Activated naive CD8-positive, alpha-beta T cell treated with anti-CD3 and anti-CD28 coated beads, Interleukin-2, amount 10 ng/mL, durations not matched to agents 7 days and 5 days (primary cell): ENCODE results near the gene ADGRF4. TPM values are rescaled to one million over a fixed set of nuclear protein-coding genes. Genes with fewer than 3 reads are reported as not detected.

Source experiments
- ATAC-seq: fragments of 150-1000 bp; cut with Tn5 transposase; one replicate; pipeline ENCODE4 v1.10.0; 2021; ENCODE audit warnings: low read depth, moderate library complexity
- POLR2A ChIA-PET: fragments of 350-600 bp; sonication (Branson Sonifier 250); formaldehyde crosslinking; loops from one replicate; lab custom pipeline; 2021; ENCODE audit warnings: antibody characterized with exemption; lab: Charles Lee
- DNase-seq: peaks from one replicate; pipeline ENCODE4 v3.0.0; 2021
- H3K27ac Mint-ChIP-seq: one replicate; pipeline ENCODE4 v1.8.0; 2022; ENCODE audit warnings: mild to moderate bottlenecking, mixed read lengths
- H3K27me3 Mint-ChIP-seq: one replicate; pipeline ENCODE4 v1.8.0; 2022; ENCODE audit warnings: mild to moderate bottlenecking, moderate library complexity, mixed read lengths
- H3K36me3 Mint-ChIP-seq: one replicate; pipeline ENCODE4 v1.8.0; 2021; ENCODE audit warnings: mild to moderate bottlenecking, mixed read lengths
- H3K4me1 Mint-ChIP-seq: one replicate; pipeline ENCODE4 v1.8.0; 2021; ENCODE audit warnings: mixed read lengths
- H3K4me3 Mint-ChIP-seq: one replicate; pipeline ENCODE4 v1.8.0; 2022; ENCODE audit warnings: mild to moderate bottlenecking, moderate library complexity, mixed read lengths
- H3K9me3 Mint-ChIP-seq: one replicate; pipeline ENCODE4 v1.8.0; 2021; ENCODE audit warnings: mixed read lengths
- total RNA-seq, 2 experiments: library from RNA; stranded (reverse); gene quantifications; one replicate each; pipeline ENCODE4 v1.2.3, GENCODE V29; 2021

The ADGRF4 gene
- total RNA-seq, 2 experiments from 2014 or later, result not detected

- POLR2A ChIA-PET, result no interaction called here
- H3K4me1 Mint-ChIP-seq, result peaks cover 5% of the 10 kb centered on the region
These were observed 1.7 kb downstream of the ADGRF4 start for GRCh38 chr6:47700053-47700452.

GRCh38 chr6:47700596-47700995 lies 2.2 kb downstream of the ADGRF4 start:
- Mint-ChIP-seq H3K27ac (no peak overlapping the region), H3K36me3 (no peaks in the 10 kb centered on the region), H3K27me3 (no peaks in the 10 kb centered on the region), H3K4me3 (no peak overlapping the region), H3K9me3 (no peaks in the 10 kb centered on the region), H3K4me1 (peaks cover 5% of the 10 kb centered on the region)
- no peak for DNase-seq
- POLR2A ChIA-PET, result no interaction called here
- no peak for ATAC-seq

More at GRCh38 chr6:47700053-47700452, 1.7 kb downstream of the ADGRF4 start:
- ATAC-seq, result no peak
- Mint-ChIP-seq H3K9me3 (no peaks in the 10 kb centered on the region), H3K27me3 (no peaks in the 10 kb centered on the region), H3K27ac (no peak overlapping the region), H3K4me3 (no peak overlapping the region), H3K36me3 (no peaks in the 10 kb centered on the region)
- DNase-seq, result no peak

DNA sequence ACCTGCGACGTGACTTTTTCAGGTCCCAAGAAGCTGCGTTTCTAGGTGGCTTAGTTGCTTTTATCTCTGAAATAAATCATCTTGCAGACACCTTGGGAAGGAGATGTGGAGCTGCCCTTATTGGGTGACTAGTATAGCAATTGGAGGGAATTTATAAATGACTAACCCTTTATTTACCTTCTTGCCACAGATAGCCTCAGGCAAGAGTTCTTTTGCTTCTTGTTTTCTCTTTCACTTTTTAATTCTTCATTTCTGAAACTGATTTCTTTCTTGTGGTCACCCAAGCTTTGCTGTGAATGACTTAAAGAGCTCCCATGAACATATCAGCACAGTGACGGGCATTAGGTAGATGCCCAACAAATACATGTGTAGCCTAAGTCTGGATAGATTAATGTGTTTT lies 3.0 kb downstream of the ADGRF4 start:
- Mint-ChIP-seq H3K4me3 (no peak overlapping the region), H3K27ac (no peak overlapping the region), H3K27me3 (no peaks in the 10 kb centered on the region), H3K4me1 (peaks cover 5% of the 10 kb centered on the region), H3K9me3 (no peaks in the 10 kb centered on the region), H3K36me3 (no peaks in the 10 kb centered on the region)
- DNase-seq, result no peak
- ATAC-seq, result peak; percentile 58
- POLR2A ChIA-PET, result no interaction called here

DNA sequence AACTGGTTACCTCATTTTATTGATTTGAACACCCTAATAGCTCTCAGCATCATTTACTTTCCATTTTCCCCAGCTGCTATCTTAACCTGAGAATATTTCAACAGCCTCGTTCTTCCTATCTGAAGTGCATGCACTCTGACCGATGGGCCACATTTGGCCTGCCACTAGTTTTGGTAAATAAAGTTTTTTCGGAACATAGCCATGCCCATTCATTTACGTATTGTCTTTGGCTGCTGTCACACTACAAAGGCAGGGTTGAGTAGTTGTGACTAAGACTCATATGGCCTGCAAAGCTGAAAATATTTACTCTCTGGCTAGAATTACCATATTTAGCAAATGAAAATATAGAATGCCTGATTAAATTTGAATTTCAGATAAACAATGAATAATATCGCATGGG lies 10.8 kb downstream of the ADGRF4 start:
- H3K4me1 Mint-ChIP-seq, result no peaks in the 10 kb centered on the region
- no peaks in the 10 kb centered on the region for H3K36me3 Mint-ChIP-seq
- DNase-seq, result no peak
- H3K27me3 Mint-ChIP-seq, result peaks cover 28% of the 10 kb centered on the region
- H3K9me3 Mint-ChIP-seq, result no peaks in the 10 kb centered on the region
- no peak for ATAC-seq
- POLR2A ChIA-PET, result no interaction called here
- H3K27ac Mint-ChIP-seq, result no peak overlapping the region
- H3K4me3 Mint-ChIP-seq, result no peak overlapping the region

GRCh38 chr6:47710295-47710694 lies 11.9 kb downstream of the ADGRF4 start:
- no peak overlapping the region for H3K27ac Mint-ChIP-seq
- peaks cover 2% of the 10 kb centered on the region for H3K4me1 Mint-ChIP-seq
- no peak for DNase-seq
- H3K36me3 Mint-ChIP-seq, result peaks cover 1% of the 10 kb centered on the region
- POLR2A ChIA-PET, result no interaction called here
- no peak for ATAC-seq
- H3K27me3 Mint-ChIP-seq, result peaks cover 28% of the 10 kb centered on the region
- peaks cover 4% of the 10 kb centered on the region for H3K9me3 Mint-ChIP-seq
- no peak overlapping the region for H3K4me3 Mint-ChIP-seq

DNA sequence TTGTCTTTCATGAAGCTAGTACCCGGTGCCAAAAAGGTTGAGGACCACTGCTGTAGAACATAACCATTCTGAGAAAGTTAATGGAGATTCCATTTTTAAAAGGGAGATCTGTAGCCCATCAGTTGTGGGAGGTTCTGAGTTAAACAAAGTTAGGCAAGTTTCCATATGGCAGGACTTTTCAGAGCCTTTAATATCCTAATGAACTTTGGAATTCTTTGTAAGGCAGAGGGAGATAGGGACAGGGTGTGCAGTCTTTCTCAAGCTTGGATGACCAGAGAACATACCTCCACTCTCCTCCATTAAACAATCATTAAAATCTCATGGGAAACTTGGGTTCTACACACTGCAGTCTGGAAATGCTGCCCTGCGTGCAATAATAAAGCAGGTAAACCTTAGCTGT lies 14.8 kb downstream of the ADGRF4 start:
- Mint-ChIP-seq H3K4me3 (no peak overlapping the region), H3K27me3 (peaks cover 18% of the 10 kb centered on the region), H3K27ac (no peak overlapping the region), H3K4me1 (peaks cover 2% of the 10 kb centered on the region), H3K9me3 (peaks cover 4% of the 10 kb centered on the region), H3K36me3 (peaks cover 1% of the 10 kb centered on the region)
- ATAC-seq (no peak), DNase-seq (no peak)
- POLR2A ChIA-PET, result no interaction called here

DNA sequence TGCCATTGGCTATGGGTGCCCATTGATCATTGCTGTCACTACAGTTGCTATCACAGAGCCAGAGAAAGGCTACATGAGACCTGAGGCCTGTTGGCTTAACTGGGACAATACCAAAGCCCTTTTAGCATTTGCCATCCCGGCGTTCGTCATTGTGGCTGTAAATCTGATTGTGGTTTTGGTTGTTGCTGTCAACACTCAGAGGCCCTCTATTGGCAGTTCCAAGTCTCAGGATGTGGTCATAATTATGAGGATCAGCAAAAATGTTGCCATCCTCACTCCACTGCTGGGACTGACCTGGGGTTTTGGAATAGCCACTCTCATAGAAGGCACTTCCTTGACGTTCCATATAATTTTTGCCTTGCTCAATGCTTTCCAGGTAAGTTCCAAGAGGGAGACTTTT lies 16.4 kb downstream of the ADGRF4 start:
- H3K27me3 Mint-ChIP-seq, result peaks cover 9% of the 10 kb centered on the region

DNA sequence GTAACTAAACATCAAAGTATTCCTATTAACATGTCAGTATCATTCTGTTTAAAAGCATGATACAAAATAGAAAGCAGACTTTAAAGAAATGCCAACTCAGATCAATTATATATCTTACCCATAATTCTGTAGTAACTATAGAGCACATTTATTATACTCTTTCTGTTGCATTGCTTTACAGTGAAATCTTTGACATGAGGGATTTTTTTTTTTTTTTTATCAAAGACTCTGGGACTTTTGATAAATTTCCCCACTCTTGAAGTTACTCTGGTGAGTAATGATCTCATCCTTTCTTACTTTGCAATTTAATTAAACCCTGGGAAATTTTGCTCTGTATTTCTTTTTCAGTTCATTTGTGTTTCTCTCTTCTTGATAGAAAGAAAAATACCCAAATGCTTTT lies 17.4 kb downstream of the ADGRF4 start:
- Mint-ChIP-seq H3K36me3 (peaks cover 1% of the 10 kb centered on the region), H3K27ac (no peak overlapping the region), H3K4me1 (peaks cover 2% of the 10 kb centered on the region), H3K9me3 (peaks cover 5% of the 10 kb centered on the region), H3K27me3 (peaks cover 7% of the 10 kb centered on the region), H3K4me3 (no peak overlapping the region)
- ATAC-seq (no peak), DNase-seq (no peak)
- POLR2A ChIA-PET, result no interaction called here

More for the DNA sequence above, 16.4 kb downstream of the ADGRF4 start:
- no peak for DNase-seq
- no peak overlapping the region for H3K4me3 Mint-ChIP-seq
- peaks cover 2% of the 10 kb centered on the region for H3K4me1 Mint-ChIP-seq
- H3K36me3 Mint-ChIP-seq, result peaks cover 1% of the 10 kb centered on the region
- no peak overlapping the region for H3K27ac Mint-ChIP-seq
- peaks cover 4% of the 10 kb centered on the region for H3K9me3 Mint-ChIP-seq
- peak; percentile 22 for ATAC-seq
- POLR2A ChIA-PET, result no interaction called here

DNA sequence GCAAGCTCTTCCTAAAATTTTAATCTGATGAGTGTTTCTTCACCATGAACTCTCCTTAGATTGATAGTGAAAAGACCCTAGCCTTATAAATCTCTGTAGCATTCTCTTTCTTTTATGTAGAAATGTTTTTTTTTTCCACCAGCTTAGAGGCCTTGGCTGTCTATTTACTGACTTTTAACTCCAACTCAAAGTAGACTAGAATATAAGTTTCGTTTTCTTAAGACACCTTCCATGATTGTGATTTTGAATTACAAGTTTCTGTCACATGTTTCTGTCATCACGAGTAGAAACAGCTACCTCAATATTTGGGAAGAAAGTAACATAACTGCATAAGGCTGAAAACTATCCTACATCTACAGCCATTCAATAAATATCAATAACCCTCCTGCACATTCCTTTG lies 17.8 kb downstream of the ADGRF4 start:
- Mint-ChIP-seq H3K27me3 (peaks cover 3% of the 10 kb centered on the region), H3K27ac (no peak overlapping the region), H3K36me3 (peaks cover 1% of the 10 kb centered on the region), H3K4me3 (no peak overlapping the region), H3K4me1 (peaks cover 2% of the 10 kb centered on the region), H3K9me3 (peaks cover 5% of the 10 kb centered on the region)
- POLR2A ChIA-PET, result no interaction called here
- DNase-seq (no peak), ATAC-seq (no peak)

DNA sequence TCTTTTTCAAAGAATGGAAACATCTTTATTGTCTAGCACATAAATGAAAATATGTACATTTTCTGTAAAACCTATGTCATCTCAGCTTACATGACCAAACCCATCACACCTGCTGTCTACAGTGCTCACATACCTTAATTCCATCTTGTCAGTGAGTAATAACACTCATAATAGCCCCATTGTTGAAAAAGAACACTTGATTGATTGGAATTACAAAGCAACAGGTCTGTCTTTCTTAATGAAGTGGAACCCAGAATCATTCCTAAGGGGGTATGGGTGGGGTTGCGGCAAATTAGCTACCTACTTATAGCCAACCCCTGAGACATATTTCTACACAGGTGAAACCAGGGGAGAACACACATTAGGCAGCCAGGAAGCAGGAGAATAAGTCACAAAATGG lies 20.2 kb downstream of the ADGRF4 start:
- POLR2A ChIA-PET, result no interaction called here
- peaks cover 3% of the 10 kb centered on the region for H3K27me3 Mint-ChIP-seq
- peaks cover 1% of the 10 kb centered on the region for H3K36me3 Mint-ChIP-seq
- DNase-seq (no peak), ATAC-seq (no peak)
- peaks cover 5% of the 10 kb centered on the region for H3K9me3 Mint-ChIP-seq
- no peak overlapping the region for H3K4me3 Mint-ChIP-seq
- peaks cover 10% of the 10 kb centered on the region for H3K4me1 Mint-ChIP-seq
- H3K27ac Mint-ChIP-seq, result no peak overlapping the region

GRCh38 chr6:47721189-47721588 lies 22.8 kb downstream of the ADGRF4 start:
- Mint-ChIP-seq H3K4me3 (no peak overlapping the region), H3K4me1 (peaks cover 11% of the 10 kb centered on the region), H3K27me3 (peaks cover 3% of the 10 kb centered on the region), H3K27ac (no peak overlapping the region), H3K36me3 (no peaks in the 10 kb centered on the region), H3K9me3 (peaks cover 2% of the 10 kb centered on the region)
- ATAC-seq (no peak), DNase-seq (no peak)
- POLR2A ChIA-PET, result no interaction called here

GRCh38 chr6:47722194-47722593 lies 23.8 kb downstream of the ADGRF4 start:
- peaks cover 11% of the 10 kb centered on the region for H3K4me1 Mint-ChIP-seq
- no peaks in the 10 kb centered on the region for H3K36me3 Mint-ChIP-seq
- POLR2A ChIA-PET, result no interaction called here
- H3K9me3 Mint-ChIP-seq, result peaks cover 3% of the 10 kb centered on the region
- no peak overlapping the region for H3K4me3 Mint-ChIP-seq
- H3K27ac Mint-ChIP-seq, result no peak overlapping the region
- ATAC-seq (no peak), DNase-seq (no peak)
- H3K27me3 Mint-ChIP-seq, result peaks cover 3% of the 10 kb centered on the region

DNA sequence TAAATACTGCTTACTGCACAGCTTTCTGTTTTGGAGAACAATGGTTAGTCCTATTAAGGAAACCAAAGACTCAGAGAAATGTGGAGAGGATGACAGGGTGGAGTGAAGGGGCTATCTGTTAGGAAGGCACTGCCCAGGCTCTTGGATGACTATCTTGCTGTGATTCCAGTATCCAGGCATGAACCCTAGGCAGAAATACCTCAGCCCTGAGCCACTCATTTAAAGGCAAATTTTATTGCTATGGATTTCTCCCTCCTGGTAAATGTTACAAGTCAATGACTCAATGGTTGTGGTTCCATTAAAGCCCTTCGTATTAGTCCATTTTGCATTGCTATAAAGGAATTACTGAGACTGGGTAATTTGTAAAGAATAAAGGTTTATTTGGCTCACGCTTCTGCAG lies 25.9 kb downstream of the ADGRF4 start:
- H3K36me3 Mint-ChIP-seq, result no peaks in the 10 kb centered on the region
- peaks cover 3% of the 10 kb centered on the region for H3K9me3 Mint-ChIP-seq
- H3K27me3 Mint-ChIP-seq, result peaks cover 3% of the 10 kb centered on the region
- no peak overlapping the region for H3K4me3 Mint-ChIP-seq
- no peak overlapping the region for H3K27ac Mint-ChIP-seq
- DNase-seq (no peak), ATAC-seq (no peak)
- POLR2A ChIA-PET, result no interaction called here
- H3K4me1 Mint-ChIP-seq, result peaks cover 19% of the 10 kb centered on the region

GRCh38 chr6:47727391-47727790 lies 29.0 kb downstream of the ADGRF4 start:
- Mint-ChIP-seq H3K9me3 (peaks cover 1% of the 10 kb centered on the region), H3K27ac (no peak overlapping the region), H3K4me3 (no peak overlapping the region), H3K4me1 (peaks cover 17% of the 10 kb centered on the region), H3K36me3 (no peaks in the 10 kb centered on the region), H3K27me3 (no peaks in the 10 kb centered on the region)
- no peak for ATAC-seq
- no peak for DNase-seq
- POLR2A ChIA-PET, result no interaction called here

- peak; percentile 81 for ATAC-seq
- no peak for DNase-seq
- Mint-ChIP-seq H3K27me3 (no peaks in the 10 kb centered on the region), H3K27ac (no peak overlapping the region), H3K4me3 (no peak overlapping the region), H3K36me3 (no peaks in the 10 kb centered on the region), H3K9me3 (peaks cover 1% of the 10 kb centered on the region), H3K4me1 (peaks cover 10% of the 10 kb centered on the region)
- POLR2A ChIA-PET, result no interaction called here
These were observed 30.6 kb downstream of the ADGRF4 start for GRCh38 chr6:47729019-47729418.
